ENCODE data around the gene MACC1.

MACC1 gene

DNA sequence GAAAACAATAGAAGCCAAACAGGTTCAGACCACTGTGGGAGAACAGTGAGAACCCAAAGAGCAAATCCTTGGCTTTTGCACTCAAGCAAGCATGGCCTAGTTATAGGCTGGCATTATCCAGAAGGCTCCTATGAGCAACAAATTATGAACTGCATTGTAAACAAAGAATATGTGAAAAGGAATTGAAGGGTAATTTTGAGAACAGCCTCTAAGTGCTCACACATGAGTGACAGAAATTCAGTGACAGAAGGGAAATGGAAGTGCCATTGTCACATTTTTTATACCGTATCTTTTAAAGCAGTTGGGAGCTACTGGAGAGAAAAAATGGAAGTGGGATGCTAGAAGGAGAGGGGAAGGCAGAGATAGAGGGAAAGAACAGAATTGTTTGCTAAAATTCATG lies 114.2 kb downstream of the MACC1 start:
- H3K36me3 ChIP-seq (ENCODE audit: insufficient read depth, low read length): peaks cover 28% of the 10 kb centered on the region; the same call in 1 of the 2 replicates
- H3K4me1 ChIP-seq (ENCODE audit: insufficient read depth, low read length): peaks cover 12% of the 10 kb centered on the region; the same call in 1 of the 2 replicates
- WGBS: 90% methylated on average over 1 of the region's 1 CpG
- H3K9ac ChIP-seq (ENCODE audit: low read depth, low read length): no peak overlapping the region
- no peaks in the 10 kb centered on the region for H3K9me3 ChIP-seq (ENCODE audit: insufficient read depth, low read depth, low read length)
- no peaks in the 10 kb centered on the region for H3K27me3 ChIP-seq (ENCODE audit: insufficient read depth, low read length)
- H3K4me3 ChIP-seq (ENCODE audit: low read length): no peak overlapping the region
- H3K27ac ChIP-seq (ENCODE audit: low read depth, low read length): no peak overlapping the region

DNA sequence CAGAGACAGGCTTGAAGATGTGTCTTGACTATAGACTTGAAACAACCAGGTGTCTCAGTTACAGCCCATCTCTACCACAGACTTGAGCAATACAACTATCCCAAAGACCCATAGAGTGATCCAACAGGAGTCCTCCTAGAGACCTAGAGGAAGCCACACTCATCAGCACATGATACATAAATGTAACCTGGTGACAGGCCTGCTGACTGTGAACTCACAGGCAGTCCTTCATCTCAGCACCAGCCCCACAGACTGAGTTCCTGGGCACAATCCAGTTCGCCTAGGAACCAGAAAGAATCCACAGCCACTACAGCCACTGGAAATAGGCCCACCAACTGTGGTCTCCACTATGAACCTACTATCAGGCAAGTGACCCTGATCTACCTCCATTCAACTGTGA lies 121.3 kb downstream of the MACC1 start:
- Histone ChIP-seq H3K36me3 (ENCODE audit: insufficient read depth, low read length) (no peaks in the 10 kb centered on the region), H3K27ac (ENCODE audit: low read depth, low read length) (no peak overlapping the region), H3K9ac (ENCODE audit: low read depth, low read length) (no peak overlapping the region), H3K4me3 (ENCODE audit: low read length) (no peak overlapping the region), H3K9me3 (ENCODE audit: insufficient read depth, low read depth, low read length) (no peaks in the 10 kb centered on the region), H3K27me3 (ENCODE audit: insufficient read depth, low read length) (no peaks in the 10 kb centered on the region), H3K4me1 (ENCODE audit: insufficient read depth, low read length) (peaks cover 18% of the 10 kb centered on the region; the same call in 1 of the 2 replicates)
- 95% methylated on average over 1 of the region's 1 CpG for WGBS

DNA sequence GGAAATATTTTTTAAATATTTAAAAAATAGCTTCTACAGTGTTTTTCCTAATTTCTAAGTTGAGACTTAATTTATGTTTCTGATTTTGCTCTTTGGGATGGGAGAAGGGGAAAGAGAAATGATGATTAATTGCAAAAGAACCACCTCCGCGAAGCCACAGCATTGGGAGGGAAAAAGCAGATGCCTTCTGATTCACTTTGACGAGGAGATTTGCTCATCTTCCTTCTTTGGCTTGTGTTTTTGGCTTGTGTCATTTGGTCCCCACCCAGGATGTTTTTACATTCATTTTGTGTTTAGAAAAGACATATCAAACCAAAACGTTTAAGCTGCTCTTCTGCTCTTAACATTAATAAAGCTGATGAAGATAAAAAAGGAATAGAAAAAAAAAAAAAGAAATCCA lies 121.7 kb downstream of the MACC1 start:
- Histone ChIP-seq H3K9me3 (ENCODE audit: insufficient read depth, low read depth, low read length) (no peaks in the 10 kb centered on the region), H3K4me3 (ENCODE audit: low read length) (no peak overlapping the region), H3K9ac (ENCODE audit: low read depth, low read length) (no peak overlapping the region), H3K4me1 (ENCODE audit: insufficient read depth, low read length) (peaks cover 18% of the 10 kb centered on the region; the same call in 1 of the 2 replicates), H3K27ac (ENCODE audit: low read depth, low read length) (no peak overlapping the region), H3K36me3 (ENCODE audit: insufficient read depth, low read length) (no peaks in the 10 kb centered on the region), H3K27me3 (ENCODE audit: insufficient read depth, low read length) (no peaks in the 10 kb centered on the region)
- WGBS: 95% methylated on average over 3 of the region's 4 CpGs

DNA sequence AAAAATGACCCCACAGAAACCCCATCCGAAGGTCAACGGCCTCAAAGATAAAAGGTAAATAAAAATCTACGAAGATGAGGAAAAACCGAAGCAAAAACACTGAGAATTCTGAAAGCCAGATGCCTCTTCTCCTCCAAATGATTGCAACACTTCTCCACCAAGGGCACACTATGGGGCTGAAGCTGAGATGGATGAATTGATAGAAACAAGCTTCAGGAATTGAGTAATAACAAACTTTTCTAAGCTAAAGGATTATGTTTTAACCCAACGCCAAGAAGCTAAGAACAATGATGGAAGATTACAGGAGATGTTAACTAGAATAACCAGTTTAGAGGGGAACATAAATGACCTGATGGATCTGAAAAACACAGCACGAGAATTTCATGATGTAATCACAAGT lies 127.8 kb downstream of the MACC1 start:
- 88% methylated on average over 6 of the region's 6 CpGs for WGBS
- Histone ChIP-seq H3K4me3 (ENCODE audit: low read length) (no peak overlapping the region), H3K27me3 (ENCODE audit: insufficient read depth, low read length) (no peaks in the 10 kb centered on the region), H3K9me3 (ENCODE audit: insufficient read depth, low read depth, low read length) (no peaks in the 10 kb centered on the region), H3K9ac (ENCODE audit: low read depth, low read length) (no peak overlapping the region), H3K4me1 (ENCODE audit: insufficient read depth, low read length) (peaks cover 15% of the 10 kb centered on the region), H3K27ac (ENCODE audit: low read depth, low read length) (no peak overlapping the region), H3K36me3 (ENCODE audit: insufficient read depth, low read length) (peaks cover 13% of the 10 kb centered on the region)

DNA sequence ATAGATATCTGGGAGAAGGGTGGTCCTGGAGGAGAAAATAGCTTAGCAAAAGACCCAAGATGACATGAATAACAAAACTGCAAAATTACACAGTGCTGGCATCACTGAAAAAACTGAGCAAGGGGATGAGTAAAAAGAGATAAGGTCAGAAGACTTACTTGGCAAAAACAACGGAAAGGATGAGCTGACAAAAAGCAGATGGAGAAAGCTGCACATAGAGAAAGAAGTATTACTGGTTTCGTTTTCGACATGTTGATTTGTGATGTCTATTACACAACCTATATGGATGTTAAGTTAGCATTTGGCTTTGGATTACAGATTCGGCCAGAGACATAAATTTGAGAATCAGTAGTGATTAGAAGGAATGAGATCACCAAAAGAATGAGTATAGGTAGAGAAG lies 132.1 kb downstream of the MACC1 start:
- Histone ChIP-seq H3K27me3 (ENCODE audit: insufficient read depth, low read length) (no peaks in the 10 kb centered on the region), H3K9ac (ENCODE audit: low read depth, low read length) (no peak overlapping the region), H3K9me3 (ENCODE audit: insufficient read depth, low read depth, low read length) (no peaks in the 10 kb centered on the region), H3K4me3 (ENCODE audit: low read length) (no peak overlapping the region), H3K27ac (ENCODE audit: low read depth, low read length) (no peak overlapping the region), H3K36me3 (ENCODE audit: insufficient read depth, low read length) (peaks cover 13% of the 10 kb centered on the region), H3K4me1 (ENCODE audit: insufficient read depth, low read length) (peaks cover 47% of the 10 kb centered on the region)
- 96% methylated on average over 4 of the region's 4 CpGs for WGBS
